ENCODE results near the gene SNX25.

DNA sequence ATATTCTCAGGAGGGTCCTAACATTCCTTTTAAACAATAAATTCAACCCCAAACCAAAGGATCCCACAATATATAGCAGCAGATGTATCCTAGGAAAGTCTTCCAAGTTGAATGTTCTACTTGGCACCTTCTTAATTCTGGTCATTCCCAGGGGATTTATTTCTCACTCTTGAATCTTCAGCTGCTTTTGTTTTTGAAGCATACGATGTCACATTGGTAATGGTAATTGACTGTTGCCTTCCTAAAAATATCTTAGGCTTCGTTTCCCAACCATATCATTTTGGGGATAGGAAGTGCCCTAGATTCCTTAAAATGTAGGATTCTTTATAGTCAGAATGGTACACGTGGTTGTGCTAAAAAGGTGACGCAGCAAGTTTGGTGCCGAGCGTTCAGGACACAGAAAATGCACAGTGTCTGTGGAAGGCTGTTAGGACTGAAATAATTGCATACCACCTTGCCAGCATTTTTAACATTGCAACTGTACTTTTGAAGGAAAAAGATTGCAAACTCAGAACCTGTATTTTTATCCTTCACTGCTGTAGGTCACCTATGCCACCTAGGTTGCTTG is 8.1 kb downstream of the SNX25 start:
- TF ChIP-seq, protein P1, sequence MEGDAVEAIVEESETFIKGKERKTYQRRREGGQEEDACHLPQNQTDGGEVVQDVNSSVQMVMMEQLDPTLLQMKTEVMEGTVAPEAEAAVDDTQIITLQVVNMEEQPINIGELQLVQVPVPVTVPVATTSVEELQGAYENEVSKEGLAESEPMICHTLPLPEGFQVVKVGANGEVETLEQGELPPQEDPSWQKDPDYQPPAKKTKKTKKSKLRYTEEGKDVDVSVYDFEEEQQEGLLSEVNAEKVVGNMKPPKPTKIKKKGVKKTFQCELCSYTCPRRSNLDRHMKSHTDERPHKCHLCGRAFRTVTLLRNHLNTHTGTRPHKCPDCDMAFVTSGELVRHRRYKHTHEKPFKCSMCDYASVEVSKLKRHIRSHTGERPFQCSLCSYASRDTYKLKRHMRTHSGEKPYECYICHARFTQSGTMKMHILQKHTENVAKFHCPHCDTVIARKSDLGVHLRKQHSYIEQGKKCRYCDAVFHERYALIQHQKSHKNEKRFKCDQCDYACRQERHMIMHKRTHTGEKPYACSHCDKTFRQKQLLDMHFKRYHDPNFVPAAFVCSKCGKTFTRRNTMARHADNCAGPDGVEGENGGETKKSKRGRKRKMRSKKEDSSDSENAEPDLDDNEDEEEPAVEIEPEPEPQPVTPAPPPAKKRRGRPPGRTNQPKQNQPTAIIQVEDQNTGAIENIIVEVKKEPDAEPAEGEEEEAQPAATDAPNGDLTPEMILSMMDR (IDR thresholded peaks at IDR 0.05), result no peak
- no peak for TF ChIP-seq POLR2A (IDR thresholded peaks at IDR 0.05; ENCODE audit: low read depth)
- TF ChIP-seq EP300 (IDR thresholded peaks at IDR 0.05), result no peak

All from esophagus muscularis mucosa (tissue), 4 donors.